A549 (cell line): ENCODE data around the gene INPP5F. TPM values are rescaled to one million over a fixed set of nuclear protein-coding genes. Genes with fewer than 3 reads are reported as not detected.

Experiments
- ATAC-seq, 2 experiments: fragments of 200-7000 bp in 1 of 2; fragments of >200 bp in 1 of 2; cut with Nextera tagmentation in 1 of 2; cut with Tn5 transposase in 1 of 2; 3 replicates each; pipeline versions ENCODE4 v1.8.0 to v1.9.1; 2018 to 2020; ENCODE audit warnings: mild to moderate bottlenecking in 1 of 2, moderate library complexity in 1 of 2
- CTCF ChIA-PET: fragments of 300-600 bp; sonication (Branson Sonifier 250); formaldehyde crosslinking; extraction: SDS; loops from one replicate; lab custom pipeline; 2021; ENCODE audit warnings: antibody characterized with exemption, inconsistent platforms; lab: Yijun Ruan, JAX
- POLR2A ChIA-PET: fragments of 350-600 bp; formaldehyde crosslinking; extraction: SDS; loops from one replicate; lab custom pipeline; 2021; ENCODE audit warnings: antibody characterized with exemption, inconsistent platforms; lab: Yijun Ruan, JAX
- DNase-seq, 2 experiments: peaks; one replicate each; pipeline versions ENCODE4 v3.0.0 to v3.0.0-alpha.2; 2011 to 2016; ENCODE audit warnings: low read depth in 1 of 2, low spot score in 1 of 2
- FAIRE-seq: peaks from 2 replicates; lab custom pipeline; 2011; peaks lifted over from hg19 to GRCh38; lab: Jason Lieb, UNC
- H3K27ac ChIP-seq, 2 experiments: fragments of >200 bp; sonication (Bioruptor Twin); formaldehyde crosslinking; 3 replicates each; pipeline ENCODE4 v1.5.1; 2016 to 2017
- H3K4me1 ChIP-seq: fragments of >200 bp; sonication (Bioruptor Twin); formaldehyde crosslinking; 3 replicates; pipeline ENCODE4 v1.6.1; 2016
- H3K4me2 ChIP-seq: fragments of >200 bp; sonication (Bioruptor Twin); formaldehyde crosslinking; 3 replicates; pipeline ENCODE4 v1.6.1; 2016
- H3K4me3 ChIP-seq: fragments of >200 bp; sonication (Bioruptor Twin); formaldehyde crosslinking; 3 replicates; pipeline ENCODE4 v1.5.1; 2016
- H3K9me3 ChIP-seq: fragments of >200 bp; sonication (Bioruptor Twin); formaldehyde crosslinking; 3 replicates; pipeline ENCODE4 v1.6.1; 2016
- BHLHE40 ChIP-seq: IDR thresholded peaks from 2 replicates; pipeline ENCODE4 v1.6.1; 2012; ENCODE audit warnings: low read depth, low read length, inconsistent platforms
- CBX2 ChIP-seq: fragments of 200-600 bp; sonication (generic); IDR thresholded peaks from 2 replicates; pipeline ENCODE4 v1.6.1; 2016; ENCODE audit warnings: low read depth, mild to moderate bottlenecking, borderline replicate concordance
- CBX8 ChIP-seq: fragments of 200-600 bp; sonication (generic); IDR thresholded peaks from 2 replicates; pipeline ENCODE4 v1.6.1; 2016
- CHD2 ChIP-seq: fragments of 150-350 bp; IDR thresholded peaks from 2 replicates; pipeline ENCODE4 v1.6.1; 2014; ENCODE audit warnings: low read length; ENCODE audit not compliant: partially characterized antibody
- CHD4 ChIP-seq: fragments of 200-600 bp; sonication (generic); IDR thresholded peaks from 2 replicates; pipeline ENCODE4 v1.6.1; 2016; ENCODE audit warnings: antibody characterized with exemption, mild to moderate bottlenecking, borderline replicate concordance
- EHF ChIP-seq: fragments of 250-450 bp; sonication (Bioruptor Pico); IDR thresholded peaks from 2 replicates; pipeline ENCODE4 v1.5.0; 2020; ENCODE audit warnings: mild to moderate bottlenecking
- EHMT2 ChIP-seq: fragments of 200-600 bp; sonication (generic); IDR thresholded peaks from 2 replicates; pipeline ENCODE4 v1.6.1; 2016; ENCODE audit warnings: antibody characterized with exemption, low read depth, mild to moderate bottlenecking, moderate library complexity
- FOSL2 ChIP-seq, 2 experiments: fragments of 450-650 bp in 1 of 2; fragments of >200 bp in 1 of 2; sonication (Bioruptor Twin) in 1 of 2; formaldehyde crosslinking; IDR thresholded peaks; 2 replicates each; pipeline versions ENCODE4 v1.5.0 to v1.6.1; 2016 to 2020; ENCODE audit warnings: mild to moderate bottlenecking in 1 of 2, moderate library complexity in 1 of 2
- GATA3 ChIP-seq: IDR thresholded peaks from 2 replicates; pipeline ENCODE4 v1.6.1; 2012; ENCODE audit warnings: borderline replicate concordance
- HDAC2 ChIP-seq: fragments of 200-600 bp; sonication (generic); IDR thresholded peaks from 2 replicates; pipeline ENCODE4 v1.6.1; 2016
- HOXB13 ChIP-seq: fragments of 250-450 bp; sonication (Bioruptor Pico); IDR thresholded peaks from 2 replicates; pipeline ENCODE4 v1.5.0; 2020; ENCODE audit warnings: low read depth, mild to moderate bottlenecking, moderate library complexity
- JUN ChIP-seq, 2 experiments: fragments of >200 bp; sonication (Bioruptor Twin); formaldehyde crosslinking; IDR thresholded peaks; 2 replicates in 1 of 2; 3 replicates in 1 of 2; pipeline ENCODE4 v1.6.1; 2016 to 2017
- KDM1A ChIP-seq: fragments of 200-600 bp; sonication (generic); IDR thresholded peaks from 2 replicates; pipeline ENCODE4 v1.6.1; 2016; ENCODE audit warnings: low read depth, mild to moderate bottlenecking
- KDM5A ChIP-seq: fragments of 200-600 bp; sonication (generic); IDR thresholded peaks from 2 replicates; pipeline ENCODE4 v1.6.1; 2016; ENCODE audit warnings: antibody characterized with exemption, mild to moderate bottlenecking
- MAFK ChIP-seq: fragments of 450-650 bp; IDR thresholded peaks from 2 replicates; pipeline ENCODE4 v1.6.1; 2014; ENCODE audit not compliant: partially characterized antibody
- NFE2L2 ChIP-seq: fragments of 150-350 bp; conservative IDR thresholded peaks from 2 replicates; pipeline ENCODE4 v1.6.1; 2014; ENCODE audit warnings: low read length
- PHF8 ChIP-seq: fragments of 200-600 bp; sonication (generic); IDR thresholded peaks from 2 replicates; pipeline ENCODE4 v1.6.1; 2016; ENCODE audit warnings: low read depth, mild to moderate bottlenecking, antibody characterized with exemption, moderate library complexity, borderline replicate concordance
- POLR2A ChIP-seq: IDR thresholded peaks from 2 replicates; pipeline ENCODE4 v1.6.1; 2012; ENCODE audit warnings: mild to moderate bottlenecking, low read length
- RAD21 ChIP-seq, 2 experiments: fragments of >200 bp in 1 of 2; sonication (Bioruptor Twin) in 1 of 2; formaldehyde crosslinking in 1 of 2; IDR thresholded peaks in 1 of 2; conservative IDR thresholded peaks in 1 of 2; 2 replicates in 1 of 2; 3 replicates in 1 of 2; pipeline ENCODE4 v1.6.1; 2012 to 2018; ENCODE audit warnings: inconsistent platforms in 1 of 2
- RCOR1 ChIP-seq: fragments of 150-350 bp; IDR thresholded peaks from 2 replicates; pipeline ENCODE4 v1.6.1; 2014; ENCODE audit warnings: antibody characterized with exemption, low read length, low read depth
- SMC3 ChIP-seq: fragments of >200 bp; sonication (Bioruptor Twin); formaldehyde crosslinking; IDR thresholded peaks from 3 replicates; pipeline ENCODE4 v1.6.1; 2018; ENCODE audit warnings: inconsistent platforms
- TP53 ChIP-seq: fragments of 250-450 bp; sonication (Bioruptor Pico); IDR thresholded peaks from 2 replicates; pipeline ENCODE4 v1.5.0; 2021; ENCODE audit warnings: mild to moderate bottlenecking, moderate library complexity
- ZC3H11A ChIP-seq: fragments of 450-650 bp; IDR thresholded peaks from 2 replicates; pipeline ENCODE4 v1.6.1; 2014; ENCODE audit warnings: antibody characterized with exemption, mild to moderate bottlenecking
- ZFP36 ChIP-seq: fragments of 450-650 bp; IDR thresholded peaks from 2 replicates; pipeline ENCODE4 v1.6.1; 2014; ENCODE audit warnings: borderline replicate concordance; ENCODE audit not compliant: partially characterized antibody
- ZNF302 ChIP-seq: fragments of 250-450 bp; sonication (Bioruptor Pico); IDR thresholded peaks from 2 replicates; pipeline ENCODE4 v1.9.0; 2021; ENCODE audit warnings: inconsistent platforms, mild to moderate bottlenecking, moderate library complexity
- ZSCAN20 ChIP-seq: fragments of 250-450 bp; sonication (Bioruptor Pico); IDR thresholded peaks from 2 replicates; pipeline ENCODE4 v1.8.0; 2022; ENCODE audit warnings: mild to moderate bottlenecking, moderate library complexity
- WGBS: methylation state at CpG from one replicate; pipeline ENCODE4 v1.1.6; 2017; ENCODE audit errors: missing lambda C conversion rate; 5-methylcytosine and 5-hydroxymethylcytosine counted together
- polyA plus RNA-seq, 4 experiments: library from polyadenylated mRNA; depleted of rRNA in 3 of 4; stranded (reverse); fragments of >200 nt; fragmentation: RNase III in 1 of 4; extraction: RNeasy Plus Mini Kit Qiagen cat#74134 plus additional on column Dnase treatment in 1 of 4; gene quantifications; 2 replicates in 3 of 4; 3 replicates in 1 of 4; pipeline ENCODE4 v1.2.3, GENCODE V29; 2011 to 2017
- TF ChIP-seq, protein P1 (sequence below): IDR thresholded peaks from 2 replicates; pipeline ENCODE4 v1.6.1; 2012; ENCODE audit warnings: low read depth, borderline replicate concordance
- TF ChIP-seq, protein P2 (sequence below): fragments of >200 bp; sonication (Bioruptor Twin); formaldehyde crosslinking; IDR thresholded peaks from 2 replicates; pipeline ENCODE4 v1.6.1; 2016
- TF ChIP-seq, protein P3 (sequence below): IDR thresholded peaks from 2 replicates; pipeline ENCODE4 v1.6.1; 2012
- TF ChIP-seq, protein P4 (sequence below): fragments of 150-350 bp; IDR thresholded peaks from 2 replicates; pipeline ENCODE4 v1.6.1; 2014; ENCODE audit warnings: low read depth, mild to moderate bottlenecking, low read length
- TF ChIP-seq, protein P5 (sequence below): fragments of 450-650 bp; IDR thresholded peaks from 2 replicates; pipeline ENCODE4 v1.6.1; 2014; ENCODE audit warnings: antibody characterized with exemption

The INPP5F gene
- polyA plus RNA-seq, 2 of the 4 experiments (the other 2 are of a cell fraction), result 5.6 to 7.7 TPM

DNA sequence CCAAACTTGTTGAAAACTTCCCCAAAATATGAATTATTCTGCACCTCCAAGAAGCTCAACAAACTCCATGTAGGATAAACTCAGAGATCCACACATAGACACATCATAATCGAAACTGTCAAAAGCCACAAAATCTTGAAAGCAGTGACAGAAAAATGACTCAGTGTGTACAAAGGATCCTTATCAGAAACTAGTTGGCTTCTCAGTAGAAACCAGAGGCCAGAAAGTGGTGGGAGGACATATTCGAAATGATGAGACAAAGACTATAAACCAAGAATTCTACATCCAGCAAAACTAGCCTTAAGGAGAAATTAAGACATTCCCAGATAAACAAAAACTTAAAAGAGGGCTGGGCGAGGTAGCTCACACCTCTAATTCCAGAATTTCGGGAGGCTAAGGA lies 108.3 kb downstream of the INPP5F start:
- CTCF ChIA-PET, result interaction anchor here (0.7 kb wide), 1 partner anchor 657 kb away, joined by 5 read pairs; no protein-coding TSS in a partner anchor
- H3K4me3 ChIP-seq, result no peak overlapping the region
- no peak overlapping the region for H3K27ac ChIP-seq
- WGBS, result 83% methylated on average over 4 of the region's 4 CpGs
- H3K4me2 ChIP-seq, result no peak overlapping the region
- POLR2A ChIA-PET, result no interaction called here
- ATAC-seq, result no peak
- peak; percentile 13 for FAIRE-seq
- no peak for DNase-seq
- no peaks in the 10 kb centered on the region for H3K9me3 ChIP-seq
- 0 out of 3 replicates have a peak, but pooled peaks cover 8% of the 10 kb centered on the region for H3K4me1 ChIP-seq
- TF ChIP-seq BHLHE40 (no peak), RCOR1 (no peak), HDAC2 (no peak), CHD4 (no peak), CBX2 (no peak), CBX8 (no peak), HOXB13 (CRISPR knock-in tag) (no peak), PHF8 (no peak), KDM5A (no peak), CHD2 (no peak), RAD21 (conservative IDR thresholded peaks at IDR 0.05 in 1 of 2, IDR thresholded peaks at IDR 0.05 in 1 of 2) (no peak)
- TF ChIP-seq, protein P1, sequence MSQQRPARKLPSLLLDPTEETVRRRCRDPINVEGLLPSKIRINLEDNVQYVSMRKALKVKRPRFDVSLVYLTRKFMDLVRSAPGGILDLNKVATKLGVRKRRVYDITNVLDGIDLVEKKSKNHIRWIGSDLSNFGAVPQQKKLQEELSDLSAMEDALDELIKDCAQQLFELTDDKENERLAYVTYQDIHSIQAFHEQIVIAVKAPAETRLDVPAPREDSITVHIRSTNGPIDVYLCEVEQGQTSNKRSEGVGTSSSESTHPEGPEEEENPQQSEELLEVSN, result no peak
- TF ChIP-seq, protein P2, sequence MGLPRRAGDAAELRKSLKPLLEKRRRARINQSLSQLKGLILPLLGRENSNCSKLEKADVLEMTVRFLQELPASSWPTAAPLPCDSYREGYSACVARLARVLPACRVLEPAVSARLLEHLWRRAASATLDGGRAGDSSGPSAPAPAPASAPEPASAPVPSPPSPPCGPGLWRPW, result no peak

DNA sequence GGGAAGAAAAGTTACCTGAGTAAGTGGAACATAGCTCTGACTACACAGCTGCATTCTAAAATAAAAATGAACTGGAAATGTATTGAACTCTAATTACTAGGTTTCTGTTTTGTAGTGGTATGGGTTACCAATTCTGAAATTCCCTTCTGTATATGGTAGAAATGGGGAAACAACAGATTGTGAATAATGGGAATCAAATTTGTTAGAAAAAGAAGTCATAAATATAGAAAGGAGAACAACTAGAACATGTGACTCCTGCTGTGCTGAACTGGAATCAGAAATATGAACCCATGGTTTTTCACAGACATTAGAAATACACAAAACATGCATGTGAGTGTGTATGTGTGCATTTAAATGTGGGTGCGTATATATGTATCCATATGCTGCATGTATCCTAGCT lies 119.8 kb downstream of the INPP5F start:
- Histone ChIP-seq H3K4me1 (peaks cover 17% of the 10 kb centered on the region), H3K4me3 (no peak overlapping the region), H3K4me2 (no peak overlapping the region), H3K9me3 (no peaks in the 10 kb centered on the region), H3K27ac (no peak overlapping the region)
- 96% methylated on average over 1 of the region's 1 CpG for WGBS
- DNase-seq, result no peak
- no peak for ATAC-seq
- FAIRE-seq, result no peak
- TF ChIP-seq MAFK, result no peak
- TF ChIP-seq JUN (IDR thresholded peaks at IDR 0.05), result no peak
- no peak for TF ChIP-seq HDAC2
- no peak for TF ChIP-seq ZSCAN20 (CRISPR knock-in tag)
- TF ChIP-seq, protein P3, sequence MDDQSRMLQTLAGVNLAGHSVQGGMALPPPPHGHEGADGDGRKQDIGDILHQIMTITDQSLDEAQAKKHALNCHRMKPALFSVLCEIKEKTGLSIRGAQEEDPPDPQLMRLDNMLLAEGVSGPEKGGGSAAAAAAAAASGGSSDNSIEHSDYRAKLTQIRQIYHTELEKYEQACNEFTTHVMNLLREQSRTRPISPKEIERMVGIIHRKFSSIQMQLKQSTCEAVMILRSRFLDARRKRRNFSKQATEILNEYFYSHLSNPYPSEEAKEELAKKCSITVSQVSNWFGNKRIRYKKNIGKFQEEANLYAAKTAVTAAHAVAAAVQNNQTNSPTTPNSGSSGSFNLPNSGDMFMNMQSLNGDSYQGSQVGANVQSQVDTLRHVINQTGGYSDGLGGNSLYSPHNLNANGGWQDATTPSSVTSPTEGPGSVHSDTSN, result no peak
- TF ChIP-seq FOSL2 (IDR thresholded peaks at IDR 0.05), result no peak
- TF ChIP-seq FOSL2 (CRISPR knock-in tag; IDR thresholded peaks at IDR 0.05), result no peak
- TF ChIP-seq EHF (CRISPR knock-in tag), result no peak
- TF ChIP-seq GATA3, result no peak
- ChIA-PET POLR2A (no interaction called here), CTCF (interaction anchor here (2.6 to 3.0 kb wide), 2 partner anchors 94 to 237 kb away, joined by 10 to 16 read pairs; no protein-coding TSS in a partner anchor)

DNA sequence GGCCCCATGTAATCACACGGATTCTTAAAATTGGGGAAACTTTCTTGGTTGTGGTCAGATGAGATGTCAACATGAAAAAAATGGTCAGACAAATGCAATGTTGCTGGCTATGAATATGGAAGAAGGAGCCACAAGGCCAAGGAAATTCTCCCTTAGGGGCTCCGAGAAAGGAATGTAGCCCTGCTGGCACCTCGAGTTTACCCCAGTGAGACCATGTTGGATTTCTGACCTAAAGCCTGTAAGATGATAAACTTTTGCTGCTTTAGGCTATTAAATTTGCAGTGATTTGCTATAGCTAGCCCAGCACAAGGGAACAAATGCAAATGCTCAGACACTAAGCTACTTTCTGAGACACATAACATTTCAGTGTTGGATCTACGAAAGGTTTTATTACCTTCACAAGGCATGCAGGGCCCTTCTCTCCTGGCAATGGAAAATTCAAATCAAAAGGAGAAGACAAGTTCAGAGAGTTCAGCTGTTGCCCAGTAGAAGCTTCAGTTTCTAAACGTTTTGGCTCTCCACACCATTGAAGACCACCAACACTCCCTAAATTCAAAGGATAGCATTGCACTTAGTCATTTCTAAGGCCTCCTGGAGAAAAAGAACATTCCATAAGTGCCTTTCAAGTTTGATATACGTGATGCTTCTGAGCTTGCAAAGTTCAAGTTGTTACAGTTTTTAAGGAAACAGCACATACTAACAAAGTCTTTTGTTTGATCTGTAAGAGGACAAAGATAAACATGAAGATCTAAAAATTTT lies 123.4 kb downstream of the INPP5F start:
- POLR2A ChIA-PET, result interaction anchor here (0.7 to 1.3 kb wide), 2 partner anchors 23 to 123 kb away, joined by 3 read pairs; partner anchors contain the start of gene INPP5F
- Histone ChIP-seq H3K4me2 (peak overlapping the region; percentile 23), H3K9me3 (no peaks in the 10 kb centered on the region), H3K27ac (peak overlapping the region; percentile 34 to 43; a peak in 4 of 6 replicates), H3K4me3 (no peak overlapping the region), H3K4me1 (peaks cover 17% of the 10 kb centered on the region)
- peak in 1 of 2 experiments; percentile 34 for DNase-seq
- no peak for FAIRE-seq
- WGBS, result 54% methylated on average over 6 of the region's 6 CpGs
- ATAC-seq, result peak in 1 of 2 experiments; percentile 75; a peak in 3 of 6 replicates
- CTCF ChIA-PET, result interaction anchor here (0.8 to 1.7 kb wide), 3 partner anchors 10 to 162 kb away, joined by 3 to 9 read pairs (median 3); no protein-coding TSS in a partner anchor
- no peak for TF ChIP-seq GATA3
- no peak for TF ChIP-seq ZFP36
- TF ChIP-seq, protein P4, sequence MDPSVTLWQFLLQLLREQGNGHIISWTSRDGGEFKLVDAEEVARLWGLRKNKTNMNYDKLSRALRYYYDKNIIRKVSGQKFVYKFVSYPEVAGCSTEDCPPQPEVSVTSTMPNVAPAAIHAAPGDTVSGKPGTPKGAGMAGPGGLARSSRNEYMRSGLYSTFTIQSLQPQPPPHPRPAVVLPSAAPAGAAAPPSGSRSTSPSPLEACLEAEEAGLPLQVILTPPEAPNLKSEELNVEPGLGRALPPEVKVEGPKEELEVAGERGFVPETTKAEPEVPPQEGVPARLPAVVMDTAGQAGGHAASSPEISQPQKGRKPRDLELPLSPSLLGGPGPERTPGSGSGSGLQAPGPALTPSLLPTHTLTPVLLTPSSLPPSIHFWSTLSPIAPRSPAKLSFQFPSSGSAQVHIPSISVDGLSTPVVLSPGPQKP, result no peak
- TF ChIP-seq ZNF302 (CRISPR knock-in tag), result no peak
- TF ChIP-seq, protein P5, sequence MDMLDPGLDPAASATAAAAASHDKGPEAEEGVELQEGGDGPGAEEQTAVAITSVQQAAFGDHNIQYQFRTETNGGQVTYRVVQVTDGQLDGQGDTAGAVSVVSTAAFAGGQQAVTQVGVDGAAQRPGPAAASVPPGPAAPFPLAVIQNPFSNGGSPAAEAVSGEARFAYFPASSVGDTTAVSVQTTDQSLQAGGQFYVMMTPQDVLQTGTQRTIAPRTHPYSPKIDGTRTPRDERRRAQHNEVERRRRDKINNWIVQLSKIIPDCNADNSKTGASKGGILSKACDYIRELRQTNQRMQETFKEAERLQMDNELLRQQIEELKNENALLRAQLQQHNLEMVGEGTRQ, result no peak
- no peak for TF ChIP-seq SMC3
- no peak for TF ChIP-seq NFE2L2
- no peak for TF ChIP-seq HOXB13 (CRISPR knock-in tag)
- no peak for TF ChIP-seq KDM1A
- no peak for TF ChIP-seq MAFK
- no peak for TF ChIP-seq ZC3H11A
- TF ChIP-seq CBX2, result no peak
- TF ChIP-seq EHMT2, result no peak
- no peak for TF ChIP-seq POLR2A
- no peak for TF ChIP-seq TP53 (CRISPR knock-in tag)
